B cell (primary cell): ENCODE results near the gene BLID.

Source experiments
- CTCF ChIP-seq: fragments of 200-600 bp; IDR thresholded peaks from one replicate; pipeline ENCODE4 v1.8.0; 2022; ENCODE audit warnings: antibody characterized with exemption, mild to moderate bottlenecking
- EZH2 ChIP-seq: IDR thresholded peaks from 2 replicates; pipeline ENCODE4 v1.6.1; 2012; ENCODE audit warnings: borderline replicate concordance, low read depth, mild to moderate bottlenecking, moderate library complexity, low read length; ENCODE audit not compliant: insufficient read depth, poor library complexity, severe bottlenecking

- no peak for TF ChIP-seq CTCF
- no peak for TF ChIP-seq EZH2
Measured at GRCh38 chr11:122159173-122159721, 43.2 kb upstream of the BLID start.
